ENCODE results near the gene CDH15.

Gene CDH15

DNA sequence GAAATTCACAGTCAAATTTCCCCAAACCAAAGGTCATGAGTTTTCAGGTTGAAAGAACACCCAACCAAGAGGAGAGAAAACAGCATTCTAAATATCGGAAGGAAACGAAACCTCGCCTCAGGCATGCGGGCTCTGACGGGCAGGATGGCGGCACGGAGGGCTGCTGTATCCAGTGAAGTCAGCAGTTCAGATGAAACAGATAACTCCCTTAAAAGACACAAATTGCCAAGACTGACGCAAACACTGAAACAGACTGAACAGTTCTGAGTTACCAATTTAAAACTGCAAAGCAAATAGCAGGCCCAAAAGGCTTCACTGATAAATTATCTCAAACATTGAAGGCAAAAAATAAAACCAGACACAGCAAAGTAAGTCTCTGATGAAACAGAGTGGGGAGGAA, 20.6 kb upstream of the CDH15 start:
- H3K9me2 ChIP-seq (ENCODE audit: low read depth, low read length) = no peaks in the 10 kb centered on the region
- H3K9ac ChIP-seq (ENCODE audit: low read length) = no peak overlapping the region
- no peaks in the 10 kb centered on the region for H3F3A ChIP-seq (ENCODE audit: insufficient read depth, low read length)
- H3K27me3 ChIP-seq (ENCODE audit: insufficient read depth, low read length) = no peaks in the 10 kb centered on the region
- H3K9me3 ChIP-seq (ENCODE audit: low read length) = peaks cover 15% of the 10 kb centered on the region
- no peak overlapping the region for H2AFZ ChIP-seq (ENCODE audit: low read length)
- H3K79me2 ChIP-seq (ENCODE audit: insufficient read depth, low read length) = no peaks in the 10 kb centered on the region
- H3K4me3 ChIP-seq (ENCODE audit: low read depth, low read length, poor library complexity, severe bottlenecking) = no peak overlapping the region
- H3K4me2 ChIP-seq (ENCODE audit: low read length) = no peak overlapping the region
- no peak overlapping the region for H3K27ac ChIP-seq (ENCODE audit: low read depth, low read length, poor library complexity, severe bottlenecking)
- TF ChIP-seq, protein P1, sequence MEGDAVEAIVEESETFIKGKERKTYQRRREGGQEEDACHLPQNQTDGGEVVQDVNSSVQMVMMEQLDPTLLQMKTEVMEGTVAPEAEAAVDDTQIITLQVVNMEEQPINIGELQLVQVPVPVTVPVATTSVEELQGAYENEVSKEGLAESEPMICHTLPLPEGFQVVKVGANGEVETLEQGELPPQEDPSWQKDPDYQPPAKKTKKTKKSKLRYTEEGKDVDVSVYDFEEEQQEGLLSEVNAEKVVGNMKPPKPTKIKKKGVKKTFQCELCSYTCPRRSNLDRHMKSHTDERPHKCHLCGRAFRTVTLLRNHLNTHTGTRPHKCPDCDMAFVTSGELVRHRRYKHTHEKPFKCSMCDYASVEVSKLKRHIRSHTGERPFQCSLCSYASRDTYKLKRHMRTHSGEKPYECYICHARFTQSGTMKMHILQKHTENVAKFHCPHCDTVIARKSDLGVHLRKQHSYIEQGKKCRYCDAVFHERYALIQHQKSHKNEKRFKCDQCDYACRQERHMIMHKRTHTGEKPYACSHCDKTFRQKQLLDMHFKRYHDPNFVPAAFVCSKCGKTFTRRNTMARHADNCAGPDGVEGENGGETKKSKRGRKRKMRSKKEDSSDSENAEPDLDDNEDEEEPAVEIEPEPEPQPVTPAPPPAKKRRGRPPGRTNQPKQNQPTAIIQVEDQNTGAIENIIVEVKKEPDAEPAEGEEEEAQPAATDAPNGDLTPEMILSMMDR (IDR thresholded peaks at IDR 0.05; ENCODE audit: low read length) = no peak
- TF ChIP-seq EZH2 (IDR thresholded peaks at IDR 0.05; ENCODE audit: borderline replicate concordance, low read length) = no peak
- peaks cover 61% of the 10 kb centered on the region for H3K36me3 ChIP-seq (ENCODE audit: insufficient read depth, low read length)
- H3K4me1 ChIP-seq (ENCODE audit: insufficient read depth, low read length, severe bottlenecking) = peaks cover 27% of the 10 kb centered on the region
- no peaks in the 10 kb centered on the region for H4K20me1 ChIP-seq (ENCODE audit: insufficient read depth, low read length)

DNA sequence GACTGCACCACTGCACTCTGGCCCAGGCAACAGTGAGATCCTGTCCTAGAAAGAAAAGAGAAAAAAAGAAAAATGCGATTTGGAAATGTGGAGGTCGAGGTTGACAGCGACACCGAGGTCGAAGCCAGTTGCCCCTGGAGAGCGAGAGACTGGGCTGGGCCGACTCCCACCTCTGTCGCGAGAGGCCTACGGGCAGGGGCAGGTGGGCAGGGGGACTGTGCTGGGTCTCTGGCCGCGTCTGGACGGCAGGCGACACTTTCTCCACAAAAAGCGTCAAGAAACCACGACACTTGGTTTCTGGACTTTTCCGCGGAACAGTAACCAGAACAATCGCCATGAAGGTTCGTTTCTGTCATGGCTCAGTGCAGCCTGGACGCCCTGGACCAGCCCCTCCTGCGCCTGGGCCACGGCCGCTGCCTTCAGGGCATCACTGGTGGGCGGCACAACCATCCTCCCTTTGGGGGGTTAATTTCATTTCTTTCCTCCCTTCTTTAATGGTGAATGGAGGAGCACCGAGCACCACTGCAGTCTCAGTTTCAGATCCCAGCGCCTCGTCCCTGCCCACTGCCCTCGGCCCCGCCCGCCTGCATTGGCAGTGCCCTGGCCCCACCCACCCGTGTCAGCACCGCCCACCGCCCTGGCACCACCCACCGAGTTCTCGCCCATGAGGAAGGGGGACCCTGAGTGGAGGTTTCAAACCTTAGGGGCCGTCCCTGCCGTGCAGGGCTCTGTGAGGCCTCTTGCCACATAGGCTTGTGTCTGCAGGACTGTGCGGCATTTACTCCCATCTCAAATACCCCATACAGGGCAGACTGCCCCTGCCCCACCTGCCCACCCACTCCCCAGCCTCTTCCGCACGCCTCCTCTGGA, 18.5 kb upstream of the CDH15 start:
- Histone ChIP-seq H3K36me3 (ENCODE audit: insufficient read depth, low read length) (peaks cover 41% of the 10 kb centered on the region), H3K79me2 (ENCODE audit: insufficient read depth, low read length) (no peaks in the 10 kb centered on the region), H3K4me3 (ENCODE audit: low read depth, low read length, poor library complexity, severe bottlenecking) (no peak overlapping the region), H3F3A (ENCODE audit: insufficient read depth, low read length) (peaks cover 6% of the 10 kb centered on the region; the same call in 1 of the 2 replicates), H3K9me3 (ENCODE audit: low read length) (peaks cover 13% of the 10 kb centered on the region), H3K27me3 (ENCODE audit: insufficient read depth, low read length) (no peaks in the 10 kb centered on the region), H3K27ac (ENCODE audit: low read depth, low read length, poor library complexity, severe bottlenecking) (no peak overlapping the region), H4K20me1 (ENCODE audit: insufficient read depth, low read length) (no peaks in the 10 kb centered on the region), H3K9ac (ENCODE audit: low read length) (no peak overlapping the region), H3K4me2 (ENCODE audit: low read length) (no peak overlapping the region), H3K4me1 (ENCODE audit: insufficient read depth, low read length, severe bottlenecking) (peaks cover 27% of the 10 kb centered on the region), H3K9me2 (ENCODE audit: low read depth, low read length) (no peaks in the 10 kb centered on the region), H2AFZ (ENCODE audit: low read length) (no peak overlapping the region)
- TF ChIP-seq, protein P1 (IDR thresholded peaks at IDR 0.05; ENCODE audit: low read length) = no peak
- TF ChIP-seq EZH2 (IDR thresholded peaks at IDR 0.05; ENCODE audit: borderline replicate concordance, low read length) = no peak

DNA sequence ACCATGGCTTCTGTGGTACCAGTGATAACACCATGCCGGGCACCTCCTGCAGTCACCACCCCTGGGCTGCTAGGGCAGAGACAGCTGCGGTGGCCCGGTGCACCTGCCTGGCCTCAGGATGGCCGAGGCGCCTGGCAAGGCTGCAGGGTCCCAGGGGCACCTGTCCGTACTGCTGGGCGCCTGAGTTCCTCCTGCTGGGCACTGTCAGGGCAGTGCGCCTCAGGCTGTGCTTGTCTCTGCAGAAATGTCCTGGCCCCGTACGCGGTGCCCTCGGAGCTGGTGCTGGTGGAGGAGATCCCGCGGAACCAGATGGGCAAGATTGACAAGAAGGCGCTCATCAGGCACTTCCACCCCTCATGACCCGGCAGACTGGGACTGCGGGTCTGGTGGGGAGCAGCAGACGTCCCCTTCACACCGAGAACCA, 17.7 kb upstream of the CDH15 start:
- Histone ChIP-seq H3K4me2 (ENCODE audit: low read length) (no peak overlapping the region), H3K9ac (ENCODE audit: low read length) (no peak overlapping the region), H4K20me1 (ENCODE audit: insufficient read depth, low read length) (no peaks in the 10 kb centered on the region), H3K9me3 (ENCODE audit: low read length) (peaks cover 7% of the 10 kb centered on the region; the same call in 1 of the 2 replicates), H3K4me3 (ENCODE audit: low read depth, low read length, poor library complexity, severe bottlenecking) (no peak overlapping the region), H3K36me3 (ENCODE audit: insufficient read depth, low read length) (peaks cover 33% of the 10 kb centered on the region), H3K4me1 (ENCODE audit: insufficient read depth, low read length, severe bottlenecking) (peaks cover 27% of the 10 kb centered on the region), H3K79me2 (ENCODE audit: insufficient read depth, low read length) (no peaks in the 10 kb centered on the region), H2AFZ (ENCODE audit: low read length) (no peak overlapping the region), H3K9me2 (ENCODE audit: low read depth, low read length) (no peaks in the 10 kb centered on the region), H3K27me3 (ENCODE audit: insufficient read depth, low read length) (no peaks in the 10 kb centered on the region), H3K27ac (ENCODE audit: low read depth, low read length, poor library complexity, severe bottlenecking) (no peak overlapping the region), H3F3A (ENCODE audit: insufficient read depth, low read length) (peaks cover 6% of the 10 kb centered on the region; the same call in 1 of the 2 replicates)
- TF ChIP-seq, protein P1 (IDR thresholded peaks at IDR 0.05; ENCODE audit: low read length) = no peak
- TF ChIP-seq EZH2 (IDR thresholded peaks at IDR 0.05; ENCODE audit: borderline replicate concordance, low read length) = no peak

Measured in OCI-LY1 (cell line).